GM12878 (cell line): ENCODE results near the gene PSMB8.

Experiments used
- KDM1A ChIP-seq: fragments of 200-600 bp; sonication (generic); IDR thresholded peaks from 2 replicates; pipeline ENCODE4 v1.6.1; 2016; ENCODE audit warnings: borderline replicate concordance
- NFYB ChIP-seq: IDR thresholded peaks from 2 replicates; pipeline ENCODE4 v1.6.1; 2011; ENCODE audit warnings: low read depth, mild to moderate bottlenecking, low read length, improper control_type of control experiment, moderate library complexity; ENCODE audit not compliant: insufficient read depth
- POLR2A ChIP-seq: IDR thresholded peaks from 2 replicates; pipeline ENCODE4 v1.6.1; 2011; ENCODE audit warnings: low read depth, mild to moderate bottlenecking, low read length
- RAD51 ChIP-seq: fragments of 450-650 bp; IDR thresholded peaks from 2 replicates; pipeline ENCODE4 v1.6.1; 2016; ENCODE audit warnings: moderate library complexity, mild to moderate bottlenecking, inconsistent platforms
- TF ChIP-seq, protein P1 (sequence below), 3 experiments: IDR thresholded peaks in 2 of 3; conservative IDR thresholded peaks in 1 of 3; 2 replicates each; pipeline ENCODE4 v1.5.1; 2011; ENCODE audit warnings: low read depth in 3 of 3, low read length in 3 of 3, mild to moderate bottlenecking in 3 of 3, control low read depth in 2 of 3, moderate library complexity in 2 of 3, inconsistent platforms in 1 of 3, mixed read lengths in 1 of 3; ENCODE audit not compliant: control insufficient read depth in 2 of 3, insufficient read depth in 1 of 3; ENCODE audit errors: extremely low read depth in 1 of 3

DNA sequence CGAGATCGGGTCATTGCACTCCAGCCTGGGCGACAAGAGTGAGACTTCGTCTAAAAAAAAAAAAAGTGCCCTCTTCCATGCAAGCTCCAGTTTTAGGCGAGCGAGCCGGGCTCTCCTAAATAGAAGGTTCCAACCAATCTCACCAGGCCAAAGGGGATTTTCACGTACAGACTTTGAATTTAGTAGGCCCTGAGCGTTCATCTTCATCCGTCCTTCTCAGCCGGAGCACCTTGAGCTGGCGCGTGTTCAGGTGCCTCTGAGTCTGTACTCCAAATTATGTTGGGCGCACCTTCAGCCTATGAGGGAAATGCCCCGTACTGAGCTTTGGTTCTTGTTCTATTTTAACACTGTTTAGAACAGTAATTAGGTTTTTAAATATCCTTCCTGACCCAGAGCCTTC is 4.5 kb downstream of the PSMB8 start:
- TF ChIP-seq KDM1A (no peak), RAD51 (no peak), NFYB (no peak), POLR2A (no peak)
- TF ChIP-seq, protein P1, sequence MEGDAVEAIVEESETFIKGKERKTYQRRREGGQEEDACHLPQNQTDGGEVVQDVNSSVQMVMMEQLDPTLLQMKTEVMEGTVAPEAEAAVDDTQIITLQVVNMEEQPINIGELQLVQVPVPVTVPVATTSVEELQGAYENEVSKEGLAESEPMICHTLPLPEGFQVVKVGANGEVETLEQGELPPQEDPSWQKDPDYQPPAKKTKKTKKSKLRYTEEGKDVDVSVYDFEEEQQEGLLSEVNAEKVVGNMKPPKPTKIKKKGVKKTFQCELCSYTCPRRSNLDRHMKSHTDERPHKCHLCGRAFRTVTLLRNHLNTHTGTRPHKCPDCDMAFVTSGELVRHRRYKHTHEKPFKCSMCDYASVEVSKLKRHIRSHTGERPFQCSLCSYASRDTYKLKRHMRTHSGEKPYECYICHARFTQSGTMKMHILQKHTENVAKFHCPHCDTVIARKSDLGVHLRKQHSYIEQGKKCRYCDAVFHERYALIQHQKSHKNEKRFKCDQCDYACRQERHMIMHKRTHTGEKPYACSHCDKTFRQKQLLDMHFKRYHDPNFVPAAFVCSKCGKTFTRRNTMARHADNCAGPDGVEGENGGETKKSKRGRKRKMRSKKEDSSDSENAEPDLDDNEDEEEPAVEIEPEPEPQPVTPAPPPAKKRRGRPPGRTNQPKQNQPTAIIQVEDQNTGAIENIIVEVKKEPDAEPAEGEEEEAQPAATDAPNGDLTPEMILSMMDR (IDR thresholded peaks at IDR 0.05 in 2 of 3, conservative IDR thresholded peaks at IDR 0.05 in 1 of 3; ENCODE audit: control insufficient read depth in 2 of 3, extremely low read depth in 1 of 3, insufficient read depth in 1 of 3, low read depth in 3 of 3, low read length in 3 of 3), result no peak
